Anterior cingulate cortex (tissue), 58 donors: ENCODE measurements around the gene COL26A1.
"Not testable (repeated sequence)": the region's sequence is repeated elsewhere in the genome, so short reads cannot be mapped to it uniquely, and the experiment has no call there.

ENCODE experiments used
- DNase-seq, 58 donors: peaks; one replicate each; lab custom pipeline; 2025; lab: John Stamatoyannopoulos, UW

Gene COL26A1

GRCh38 chr7:101362334-101363195 lies at the start of gene COL26A1:
TSS of gene COL26A1 (plus strand) at chr7:101362875. CDS start at chr7:101363033, 158 bp downstream.
- DNase-seq: peak in 12 of 58 donors; percentile 6 to 45 (median 21)

- peak in 11 of 58 donors; percentile 0 to 49 (median 4) for DNase-seq
Measured at GRCh38 chr7:101315336-101315735, 47.3 kb upstream of the COL26A1 start.

- no peak for DNase-seq
Measured at GRCh38 chr7:101319401-101319800, 43.3 kb upstream of the COL26A1 start.

- DNase-seq: peak; percentile 32 to 91 (median 81)
Measured at GRCh38 chr7:101321491-101322401, 40.9 kb upstream of the COL26A1 start, which contains the start of gene IFT22. TSS of gene IFT22 (minus strand) at chr7:101321812. CDS start at chr7:101321709, 103 bp downstream.

- DNase-seq: no peak
Measured at GRCh38 chr7:101328159-101328558, 34.5 kb upstream of the COL26A1 start.

- no peak for DNase-seq
Measured at GRCh38 chr7:101330011-101330484, 32.6 kb upstream of the COL26A1 start.

- DNase-seq: no peak
Measured at GRCh38 chr7:101332026-101332425, 30.6 kb upstream of the COL26A1 start.

GRCh38 chr7:101333912-101334311 lies 28.8 kb upstream of the COL26A1 start:
- DNase-seq: no peak

- no peak for DNase-seq
Measured at GRCh38 chr7:101340379-101340778, 22.3 kb upstream of the COL26A1 start.

- DNase-seq: no peak
Measured at GRCh38 chr7:101342892-101343291, 19.8 kb upstream of the COL26A1 start.

GRCh38 chr7:101347477-101347876 lies 15.2 kb upstream of the COL26A1 start:
- DNase-seq: no peak

GRCh38 chr7:101348456-101349067 lies 14.1 kb upstream of the COL26A1 start:
- DNase-seq: not testable (repeated sequence)

- not testable (repeated sequence) for DNase-seq
Measured at GRCh38 chr7:101349300-101349699, 13.4 kb upstream of the COL26A1 start.

GRCh38 chr7:101352920-101353308 lies 9.8 kb upstream of the COL26A1 start:
- no peak for DNase-seq

GRCh38 chr7:101357433-101357832 lies 5.2 kb upstream of the COL26A1 start:
- no peak for DNase-seq

GRCh38 chr7:101363196-101363733 lies 590 bp downstream of the COL26A1 start:
- peak in 2 of 58 donors; percentile 2 to 13 for DNase-seq

- peak in 50 of 58 donors; percentile 8 to 77 (median 37) for DNase-seq
Measured at GRCh38 chr7:101363734-101364374, 1.2 kb downstream of the COL26A1 start.

GRCh38 chr7:101365956-101366355 lies 3.3 kb downstream of the COL26A1 start:
- peak in 28 of 58 donors; percentile 7 to 73 (median 30) for DNase-seq

GRCh38 chr7:101367676-101368075 lies 5.0 kb downstream of the COL26A1 start:
- no peak for DNase-seq
